Retinal pigment epithelial cell (primary cell): Measurements from ENCODE around the gene BCL2L12.
A peak's percentile ranks its signal among the peaks of the same experiment; 100 is the strongest.

Source experiments
- DNase-seq: peaks from one replicate; pipeline ENCODE4 v3.0.0-alpha.2; 2010; ENCODE audit warnings: low read depth
- H3K4me3 ChIP-seq: 2 replicates; pipeline ENCODE4 v1.5.1; 2011; ENCODE audit warnings: mild to moderate bottlenecking, low read length, control low read depth, moderate library complexity
- TF ChIP-seq, protein P1 (sequence below): conservative IDR thresholded peaks from 2 replicates; pipeline ENCODE4 v1.5.1; 2011; ENCODE audit warnings: low read depth, low read length, control low read depth, inconsistent platforms

Gene BCL2L12

DNA sequence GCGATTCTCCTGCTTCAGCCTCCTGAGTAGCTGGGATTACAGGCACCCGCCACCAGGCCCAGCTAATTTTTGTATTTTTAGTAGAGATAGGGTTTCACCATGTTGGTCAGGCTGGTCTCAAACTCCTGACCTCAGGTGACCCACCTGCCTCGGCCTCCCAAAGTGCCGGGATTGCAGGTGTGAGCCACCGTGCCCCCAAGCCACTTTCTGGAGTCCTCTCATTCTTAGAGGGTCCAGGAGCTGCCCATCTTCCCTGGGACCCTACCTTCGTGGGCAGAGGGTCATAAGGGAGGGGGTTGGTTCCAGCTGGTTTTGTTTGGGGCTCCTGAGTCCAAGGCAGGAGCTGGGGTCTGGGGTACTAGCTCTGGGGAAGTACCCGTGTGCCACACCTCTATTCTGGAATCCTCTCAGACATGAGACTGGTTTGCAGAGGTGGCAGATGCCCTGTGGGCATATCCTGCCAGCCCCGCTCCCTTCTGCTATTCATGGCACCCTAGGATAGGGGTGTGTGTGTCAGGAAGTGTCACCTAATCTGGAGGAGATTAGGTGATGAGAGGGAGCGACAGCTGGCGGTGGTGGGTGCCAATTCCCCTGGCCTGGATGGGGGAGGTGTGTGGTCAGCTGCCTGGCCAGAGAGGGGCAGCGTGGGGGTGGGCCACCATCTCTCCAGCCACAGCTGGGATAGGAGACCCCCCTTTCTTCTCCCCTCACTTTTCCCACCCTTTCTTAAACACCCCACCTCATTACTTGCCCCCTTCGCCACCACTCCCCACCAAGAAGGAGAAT, 13.4 kb downstream of the BCL2L12 start:
- H3K4me3 ChIP-seq: peak overlapping the region; percentile 23
- TF ChIP-seq, protein P1, sequence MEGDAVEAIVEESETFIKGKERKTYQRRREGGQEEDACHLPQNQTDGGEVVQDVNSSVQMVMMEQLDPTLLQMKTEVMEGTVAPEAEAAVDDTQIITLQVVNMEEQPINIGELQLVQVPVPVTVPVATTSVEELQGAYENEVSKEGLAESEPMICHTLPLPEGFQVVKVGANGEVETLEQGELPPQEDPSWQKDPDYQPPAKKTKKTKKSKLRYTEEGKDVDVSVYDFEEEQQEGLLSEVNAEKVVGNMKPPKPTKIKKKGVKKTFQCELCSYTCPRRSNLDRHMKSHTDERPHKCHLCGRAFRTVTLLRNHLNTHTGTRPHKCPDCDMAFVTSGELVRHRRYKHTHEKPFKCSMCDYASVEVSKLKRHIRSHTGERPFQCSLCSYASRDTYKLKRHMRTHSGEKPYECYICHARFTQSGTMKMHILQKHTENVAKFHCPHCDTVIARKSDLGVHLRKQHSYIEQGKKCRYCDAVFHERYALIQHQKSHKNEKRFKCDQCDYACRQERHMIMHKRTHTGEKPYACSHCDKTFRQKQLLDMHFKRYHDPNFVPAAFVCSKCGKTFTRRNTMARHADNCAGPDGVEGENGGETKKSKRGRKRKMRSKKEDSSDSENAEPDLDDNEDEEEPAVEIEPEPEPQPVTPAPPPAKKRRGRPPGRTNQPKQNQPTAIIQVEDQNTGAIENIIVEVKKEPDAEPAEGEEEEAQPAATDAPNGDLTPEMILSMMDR: no peak
- no peak for DNase-seq

DNA sequence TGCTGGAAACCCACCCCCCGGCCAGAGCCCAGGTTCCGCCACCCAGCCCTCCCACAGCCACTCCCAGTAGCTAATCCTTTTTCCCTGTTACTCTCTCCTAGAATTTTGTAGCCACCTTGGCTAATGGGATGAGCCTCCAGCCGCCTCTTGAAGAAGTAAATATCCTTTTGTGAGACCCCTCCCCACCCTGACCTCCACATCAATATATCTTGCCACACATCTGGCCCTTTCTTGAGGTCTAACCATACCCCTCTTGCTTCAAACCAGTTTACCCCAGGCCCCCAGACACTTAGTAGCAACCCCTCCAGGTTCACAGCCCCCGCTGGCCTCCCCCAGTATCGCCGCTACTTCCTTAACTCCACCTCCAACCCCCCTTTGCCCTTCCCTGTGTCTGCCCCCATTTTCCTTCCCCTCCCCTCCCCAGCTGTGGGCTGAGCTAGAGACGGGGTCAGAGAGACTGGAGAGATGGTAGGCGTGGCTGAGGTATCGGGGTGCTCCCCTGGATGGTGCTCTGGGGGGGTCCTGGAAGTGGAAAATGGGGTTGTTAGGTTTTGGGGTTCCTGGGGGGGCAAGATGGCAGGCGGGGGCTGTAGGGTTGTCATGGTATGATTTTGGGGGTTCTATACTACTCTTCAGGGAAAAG, 14.2 kb downstream of the BCL2L12 start:
- DNase-seq: no peak
- peak overlapping the region; percentile 13 for H3K4me3 ChIP-seq
- TF ChIP-seq, protein P1: no peak

DNA sequence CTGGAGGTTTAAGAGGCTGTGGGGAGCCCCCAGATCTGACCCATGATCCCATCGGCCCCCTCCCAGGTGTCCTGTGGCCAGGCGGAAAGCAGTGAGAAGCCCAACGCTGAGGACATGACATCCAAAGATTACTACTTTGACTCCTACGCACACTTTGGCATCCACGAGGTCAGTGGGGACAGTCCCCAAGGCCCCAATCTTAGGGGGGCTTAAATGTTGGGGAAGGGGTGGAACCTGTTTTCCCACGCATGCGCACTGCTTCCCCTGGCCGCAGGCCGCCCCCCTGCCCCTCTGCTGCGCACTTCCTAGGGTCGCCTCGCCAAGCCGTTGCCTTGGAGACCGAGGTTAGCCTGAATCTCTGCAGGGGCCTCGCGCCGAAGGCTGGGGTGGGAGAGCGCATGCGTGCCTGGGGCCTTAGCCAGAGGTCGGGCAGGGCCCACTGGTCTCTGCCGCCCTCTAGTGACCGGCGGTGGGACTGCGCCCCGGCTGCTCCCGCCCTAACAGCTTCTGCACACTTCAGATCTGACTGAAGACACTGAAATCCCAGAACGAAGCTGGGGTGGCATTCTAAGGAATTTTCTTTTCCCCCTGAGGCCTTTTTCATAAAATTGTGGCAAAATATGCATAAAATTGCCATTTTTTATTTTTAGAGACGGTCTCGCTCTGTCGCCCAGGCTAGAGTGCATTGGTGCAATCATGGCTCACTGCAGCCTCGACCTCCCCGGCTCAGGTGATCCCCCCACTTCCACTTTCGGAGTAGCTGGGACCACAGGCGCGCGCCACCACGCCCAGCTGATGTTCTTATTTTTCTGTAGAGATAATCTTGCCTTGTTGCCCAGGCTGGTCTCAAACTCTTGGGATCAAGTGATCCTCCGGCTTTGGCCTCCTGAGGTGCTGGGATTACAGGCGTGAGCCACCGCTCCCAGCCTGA, 15.0 kb downstream of the BCL2L12 start:
- peak overlapping the region; percentile 13 for H3K4me3 ChIP-seq
- TF ChIP-seq, protein P1: peak; percentile 99

DNA sequence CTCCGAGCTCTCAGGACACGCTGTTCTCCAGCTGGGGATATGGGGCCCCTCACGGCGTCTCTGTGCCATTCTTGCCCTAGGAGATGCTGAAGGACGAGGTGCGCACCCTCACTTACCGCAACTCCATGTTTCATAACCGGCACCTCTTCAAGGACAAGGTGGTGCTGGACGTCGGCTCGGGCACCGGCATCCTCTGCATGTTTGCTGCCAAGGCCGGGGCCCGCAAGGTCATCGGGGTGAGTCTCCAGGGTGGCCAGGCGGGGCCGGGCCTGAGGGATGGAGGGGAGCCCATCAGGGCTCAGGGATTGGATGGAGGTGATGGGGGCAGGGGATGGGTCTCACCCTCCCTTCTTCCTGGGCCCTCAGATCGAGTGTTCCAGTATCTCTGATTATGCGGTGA, 16.1 kb downstream of the BCL2L12 start:
- TF ChIP-seq, protein P1: no peak
- no peak overlapping the region for H3K4me3 ChIP-seq
- DNase-seq: no peak

More for the DNA sequence above, 15.0 kb downstream of the BCL2L12 start:
- no peak for DNase-seq

DNA sequence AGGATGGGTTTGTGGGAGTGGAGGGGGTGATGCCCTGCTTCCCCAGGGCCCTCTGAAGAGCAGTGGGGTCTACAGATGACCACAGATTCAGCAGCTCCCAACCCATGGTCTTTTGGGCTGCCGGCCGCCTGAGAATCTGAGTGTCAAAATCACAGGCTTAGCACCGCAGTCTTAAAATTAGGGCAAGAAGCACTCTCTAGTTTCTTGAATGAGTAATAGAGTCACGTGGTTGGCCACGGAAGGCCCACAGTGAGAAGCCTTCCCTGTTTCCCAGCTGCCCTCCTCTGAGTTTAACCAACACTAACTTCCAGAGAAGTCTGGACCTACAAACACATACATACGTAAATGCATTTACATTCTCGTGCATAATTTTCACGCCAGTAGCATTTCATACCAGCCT, 16.5 kb downstream of the BCL2L12 start:
- no peak overlapping the region for H3K4me3 ChIP-seq
- TF ChIP-seq, protein P1: no peak
- DNase-seq: no peak

DNA sequence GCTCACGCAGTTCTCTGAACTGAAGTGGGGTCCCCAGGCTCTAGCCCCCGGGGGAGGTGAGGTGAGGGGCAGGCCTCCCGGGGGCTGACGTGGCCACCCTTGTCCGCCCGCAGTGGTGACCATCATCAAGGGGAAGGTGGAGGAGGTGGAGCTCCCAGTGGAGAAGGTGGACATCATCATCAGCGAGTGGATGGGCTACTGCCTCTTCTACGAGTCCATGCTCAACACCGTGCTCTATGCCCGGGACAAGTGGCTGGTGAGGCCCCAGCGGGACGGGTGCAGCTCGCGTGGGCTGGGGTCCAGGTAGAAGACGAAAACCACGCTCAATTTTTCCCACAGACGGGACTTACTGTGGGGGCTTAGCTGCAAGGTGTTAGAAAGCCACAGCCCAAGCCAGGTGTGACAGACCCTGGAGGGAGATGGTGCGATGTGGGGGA, 18.1 kb downstream of the BCL2L12 start:
- H3K4me3 ChIP-seq: no peak overlapping the region
- DNase-seq: no peak
- TF ChIP-seq, protein P1: no peak
